OCI-LY1 (cell line): Measurements from ENCODE around the gene CHCHD6.

Experiments
- H2AFZ ChIP-seq: fragments of 200-600 bp; sonication (generic), shearing (Covaris generic); 2 replicates; pipeline ENCODE4 v1.6.0; 2014; ENCODE audit warnings: antibody characterized with exemption, mild to moderate bottlenecking, low read length
- H3F3A ChIP-seq: fragments of 200-600 bp; sonication (generic), shearing (Covaris generic); 2 replicates; pipeline ENCODE4 v1.6.0; 2014; ENCODE audit warnings: mild to moderate bottlenecking, antibody characterized with exemption, low read length, moderate library complexity; ENCODE audit not compliant: insufficient read depth
- H3K27ac ChIP-seq: fragments of 200-600 bp; sonication (generic); 2 replicates; pipeline ENCODE4 v1.5.1; 2014; ENCODE audit warnings: low read length, mixed run types, mild to moderate bottlenecking, low read depth; ENCODE audit not compliant: poor library complexity, severe bottlenecking
- H3K27me3 ChIP-seq: fragments of 200-600 bp; sonication (generic); 2 replicates; pipeline ENCODE4 v1.6.0; 2014; ENCODE audit warnings: antibody characterized with exemption, mild to moderate bottlenecking, low read length, moderate library complexity; ENCODE audit not compliant: insufficient read depth
- H3K36me3 ChIP-seq: fragments of 200-600 bp; sonication (generic); 2 replicates; pipeline ENCODE4 v1.6.1; 2014; ENCODE audit warnings: mild to moderate bottlenecking, antibody characterized with exemption, low read length, moderate library complexity, mixed read lengths; ENCODE audit not compliant: insufficient read depth
- H3K4me1 ChIP-seq: fragments of 200-600 bp; sonication (generic); 2 replicates; pipeline ENCODE4 v1.5.1; 2014; ENCODE audit warnings: mild to moderate bottlenecking, low read length, moderate library complexity; ENCODE audit not compliant: insufficient read depth, severe bottlenecking
- H3K4me2 ChIP-seq: fragments of 200-600 bp; sonication (generic), shearing (Covaris generic); 2 replicates; pipeline ENCODE4 v1.6.1; 2014; ENCODE audit warnings: low read length
- H3K4me3 ChIP-seq: fragments of 200-600 bp; sonication (generic); 2 replicates; pipeline ENCODE4 v1.5.1; 2014; ENCODE audit warnings: low read length, low read depth, mild to moderate bottlenecking, mixed read lengths; ENCODE audit not compliant: poor library complexity, severe bottlenecking
- H3K79me2 ChIP-seq: fragments of 200-600 bp; shearing (Covaris generic); 2 replicates; pipeline ENCODE4 v1.6.1; 2016; ENCODE audit warnings: mixed run types, low read length, mixed read lengths; ENCODE audit not compliant: insufficient read depth
- H3K9ac ChIP-seq: fragments of 200-600 bp; sonication (generic), shearing (Covaris generic); 2 replicates; pipeline ENCODE4 v1.6.1; 2014; ENCODE audit warnings: mild to moderate bottlenecking, low read length, mixed read lengths
- H3K9me2 ChIP-seq: fragments of 200-600 bp; sonication (generic), shearing (Covaris generic); 2 replicates; pipeline ENCODE4 v1.6.1; 2014; ENCODE audit warnings: low read depth, mild to moderate bottlenecking, low read length, mixed read lengths
- H3K9me3 ChIP-seq: fragments of 200-600 bp; shearing (Covaris generic); 2 replicates; pipeline ENCODE4 v1.6.1; 2014; ENCODE audit warnings: low read length, mixed read lengths
- H4K20me1 ChIP-seq: fragments of 200-600 bp; sonication (generic), shearing (Covaris generic); 2 replicates; pipeline ENCODE4 v1.6.0; 2016; ENCODE audit warnings: mild to moderate bottlenecking, low read length; ENCODE audit not compliant: insufficient read depth
- EZH2 ChIP-seq: fragments of 200-600 bp; sonication (generic), shearing (Covaris generic); IDR thresholded peaks from 2 replicates; pipeline ENCODE4 v1.8.0; 2017; ENCODE audit warnings: borderline replicate concordance, mixed run types, mild to moderate bottlenecking, antibody characterized with exemption, low read length, moderate library complexity, mixed read lengths
- TF ChIP-seq, protein P1 (sequence below): fragments of 200-600 bp; sonication (generic), shearing (Covaris generic); IDR thresholded peaks from 2 replicates; pipeline ENCODE4 v1.5.1; 2017; ENCODE audit warnings: mild to moderate bottlenecking, antibody characterized with exemption, low read length, moderate library complexity, mixed read lengths

CHCHD6 gene

DNA sequence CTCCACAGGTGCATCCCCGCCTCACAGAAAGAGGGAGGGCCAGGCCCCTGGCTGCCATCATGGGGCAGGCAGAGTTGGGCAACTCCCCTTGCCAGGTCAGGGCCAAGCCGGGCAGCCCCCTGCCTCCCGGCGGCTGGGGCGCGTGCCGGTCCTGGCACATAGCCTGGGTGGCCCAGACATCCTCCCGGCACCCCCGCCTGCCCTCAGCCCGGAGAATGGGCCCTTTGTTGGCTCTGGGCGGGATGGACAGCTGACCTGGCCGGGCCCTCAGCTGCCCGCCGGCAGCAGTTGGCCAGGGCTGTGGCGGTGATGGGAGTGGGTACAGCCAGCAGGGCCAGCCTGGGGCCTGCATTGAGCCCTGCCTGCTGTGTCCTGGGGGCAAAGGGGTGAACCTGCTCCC, 295.3 kb downstream of the CHCHD6 start:
- Histone ChIP-seq H4K20me1 (no peaks in the 10 kb centered on the region), H3K9me2 (no peaks in the 10 kb centered on the region), H3K27ac (no peak overlapping the region), H3K9ac (no peak overlapping the region), H3F3A (no peaks in the 10 kb centered on the region), H3K36me3 (no peaks in the 10 kb centered on the region), H3K27me3 (no peaks in the 10 kb centered on the region), H3K4me3 (no peak overlapping the region), H2AFZ (no peak overlapping the region), H3K4me1 (no peaks in the 10 kb centered on the region), H3K4me2 (no peak overlapping the region), H3K9me3 (no peaks in the 10 kb centered on the region), H3K79me2 (no peaks in the 10 kb centered on the region)
- TF ChIP-seq, protein P1, sequence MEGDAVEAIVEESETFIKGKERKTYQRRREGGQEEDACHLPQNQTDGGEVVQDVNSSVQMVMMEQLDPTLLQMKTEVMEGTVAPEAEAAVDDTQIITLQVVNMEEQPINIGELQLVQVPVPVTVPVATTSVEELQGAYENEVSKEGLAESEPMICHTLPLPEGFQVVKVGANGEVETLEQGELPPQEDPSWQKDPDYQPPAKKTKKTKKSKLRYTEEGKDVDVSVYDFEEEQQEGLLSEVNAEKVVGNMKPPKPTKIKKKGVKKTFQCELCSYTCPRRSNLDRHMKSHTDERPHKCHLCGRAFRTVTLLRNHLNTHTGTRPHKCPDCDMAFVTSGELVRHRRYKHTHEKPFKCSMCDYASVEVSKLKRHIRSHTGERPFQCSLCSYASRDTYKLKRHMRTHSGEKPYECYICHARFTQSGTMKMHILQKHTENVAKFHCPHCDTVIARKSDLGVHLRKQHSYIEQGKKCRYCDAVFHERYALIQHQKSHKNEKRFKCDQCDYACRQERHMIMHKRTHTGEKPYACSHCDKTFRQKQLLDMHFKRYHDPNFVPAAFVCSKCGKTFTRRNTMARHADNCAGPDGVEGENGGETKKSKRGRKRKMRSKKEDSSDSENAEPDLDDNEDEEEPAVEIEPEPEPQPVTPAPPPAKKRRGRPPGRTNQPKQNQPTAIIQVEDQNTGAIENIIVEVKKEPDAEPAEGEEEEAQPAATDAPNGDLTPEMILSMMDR: no peak
- no peak for TF ChIP-seq EZH2

DNA sequence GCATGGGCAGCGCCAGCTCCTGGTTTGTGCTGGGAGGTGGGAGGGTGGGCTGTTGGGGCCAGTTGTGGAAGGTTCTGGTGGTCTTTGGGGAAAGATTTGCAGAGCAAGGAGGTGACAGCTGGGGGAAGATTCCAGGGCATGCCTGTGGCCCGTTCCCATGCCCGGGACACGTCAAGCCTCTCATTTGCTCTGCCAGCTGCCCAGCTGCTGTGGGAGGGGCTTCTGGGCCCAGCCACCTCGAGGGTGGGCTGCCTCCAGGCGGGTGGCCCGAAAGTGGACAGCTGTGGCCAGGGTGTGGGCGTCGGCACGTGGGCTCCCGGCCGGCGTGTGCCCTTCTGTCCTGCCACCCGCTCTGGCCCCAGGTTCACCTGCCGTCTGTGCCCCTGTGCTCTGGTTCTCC, 296.1 kb downstream of the CHCHD6 start:
- no peak overlapping the region for H3K4me3 ChIP-seq
- H4K20me1 ChIP-seq: no peaks in the 10 kb centered on the region
- no peak overlapping the region for H3K9ac ChIP-seq
- H3K79me2 ChIP-seq: no peaks in the 10 kb centered on the region
- H3K27ac ChIP-seq: no peak overlapping the region
- TF ChIP-seq EZH2: no peak
- TF ChIP-seq, protein P1: no peak
- H3K36me3 ChIP-seq: no peaks in the 10 kb centered on the region
- H3K27me3 ChIP-seq: no peaks in the 10 kb centered on the region
- H3K9me2 ChIP-seq: no peaks in the 10 kb centered on the region
- H3K4me2 ChIP-seq: no peak overlapping the region
- H3K4me1 ChIP-seq: no peaks in the 10 kb centered on the region
- no peaks in the 10 kb centered on the region for H3F3A ChIP-seq
- H3K9me3 ChIP-seq: no peaks in the 10 kb centered on the region
- no peak overlapping the region for H2AFZ ChIP-seq

DNA sequence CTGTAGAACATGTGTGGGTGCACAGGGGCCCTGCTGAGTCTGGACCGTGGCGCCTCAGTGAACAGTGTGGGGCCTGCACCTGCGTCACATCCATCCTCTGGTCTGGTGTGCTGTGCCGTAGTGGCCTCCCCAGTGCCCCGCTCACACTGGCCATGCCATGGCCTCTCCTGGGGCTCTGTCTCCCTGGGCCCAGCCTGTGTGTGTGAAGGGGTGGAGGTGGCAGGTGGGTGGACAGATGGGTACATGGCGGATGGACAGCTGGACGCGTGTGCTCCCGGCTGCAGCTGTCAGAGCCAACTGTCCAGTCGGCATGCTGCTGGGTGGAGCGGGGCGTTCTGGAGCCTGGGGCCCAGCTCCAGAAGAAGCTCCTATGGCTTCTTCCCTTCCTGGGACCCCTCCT, 296.7 kb downstream of the CHCHD6 start:
- no peaks in the 10 kb centered on the region for H3K4me1 ChIP-seq
- TF ChIP-seq EZH2: no peak
- TF ChIP-seq, protein P1: no peak
- H3F3A ChIP-seq: no peaks in the 10 kb centered on the region
- no peak overlapping the region for H3K27ac ChIP-seq
- H2AFZ ChIP-seq: no peak overlapping the region
- H3K79me2 ChIP-seq: no peaks in the 10 kb centered on the region
- H3K9me3 ChIP-seq: no peaks in the 10 kb centered on the region
- H4K20me1 ChIP-seq: no peaks in the 10 kb centered on the region
- no peak overlapping the region for H3K4me3 ChIP-seq
- H3K36me3 ChIP-seq: no peaks in the 10 kb centered on the region
- no peaks in the 10 kb centered on the region for H3K9me2 ChIP-seq
- H3K27me3 ChIP-seq: no peaks in the 10 kb centered on the region
- H3K9ac ChIP-seq: no peak overlapping the region
- no peak overlapping the region for H3K4me2 ChIP-seq
